Endothelial cell of umbilical vein (primary cell): ENCODE data around the gene NCOR1. TPM values are rescaled to one million over a fixed set of nuclear protein-coding genes. Genes with fewer than 3 reads are reported as not detected.

Source experiments
- BruUV-seq: library from RNA; stranded (reverse); fragments of 400-500 nt; replicated peaks from 2 replicates; lab custom pipeline; 2021; lab: Mats Ljungman, UMichigan
- CTCF ChIA-PET: fragments of 300-600, 350-600 bp; sonication (Branson Sonifier 250); formaldehyde crosslinking; loops from one replicate; lab custom pipeline; 2021; ENCODE audit warnings: antibody characterized with exemption, inconsistent platforms; lab: Charles Lee
- POLR2A ChIA-PET: fragments of 300-600, 350-600 bp; sonication (Branson Sonifier 250); formaldehyde crosslinking; loops from one replicate; lab custom pipeline; 2021; ENCODE audit warnings: antibody characterized with exemption, inconsistent platforms; lab: Charles Lee
- DNase-seq: peaks from one replicate; pipeline ENCODE4 v3.0.0-alpha.2; 2011; ENCODE audit warnings: low read depth, low spot score
- FAIRE-seq: peaks from 2 replicates; lab custom pipeline; 2011; peaks lifted over from hg19 to GRCh38; lab: Jason Lieb, UNC
- H2AFZ ChIP-seq: 2 replicates; pipeline ENCODE4 v1.6.0; 2012; ENCODE audit warnings: low read depth, low read length, control low read depth, inconsistent platforms
- H3K27ac ChIP-seq: 2 replicates; pipeline ENCODE4 v1.5.1; 2011; ENCODE audit warnings: low read depth, mild to moderate bottlenecking, control low read depth, low read length, moderate library complexity; ENCODE audit not compliant: insufficient read depth
- H3K27me3 ChIP-seq, 2 experiments: 2 replicates each; pipeline versions ENCODE4 v1.6.0 to v1.6.1; 2011; ENCODE audit warnings: low read length in 2 of 2, mixed read lengths in 1 of 2; ENCODE audit not compliant: control insufficient read depth in 2 of 2, insufficient read depth in 2 of 2
- H3K36me3 ChIP-seq, 2 experiments: 2 replicates in 1 of 2; 3 replicates in 1 of 2; pipeline ENCODE4 v1.5.1; 2011; ENCODE audit warnings: low read length in 2 of 2, mild to moderate bottlenecking in 1 of 2, moderate library complexity in 1 of 2; ENCODE audit not compliant: control insufficient read depth in 2 of 2, insufficient read depth in 2 of 2; ENCODE audit errors: extremely low read depth in 1 of 2
- H3K4me1 ChIP-seq: 3 replicates; pipeline ENCODE4 v1.5.1; 2011; ENCODE audit warnings: mild to moderate bottlenecking, low read length; ENCODE audit not compliant: control insufficient read depth, insufficient read depth; ENCODE audit errors: extremely low read depth
- H3K4me2 ChIP-seq: 2 replicates; pipeline ENCODE4 v1.6.1; 2011; ENCODE audit warnings: low read length, control low read depth, mixed read lengths; ENCODE audit not compliant: insufficient read depth
- H3K4me3 ChIP-seq, 3 experiments: fragments of 200-600 bp in 1 of 3; sonication (generic), shearing (Covaris generic) in 1 of 3; replicated peaks in 1 of 3; 2 replicates each; pipeline ENCODE4 v1.5.1; 2011 to 2016; ENCODE audit warnings: control low read depth in 3 of 3, low read length in 3 of 3, mild to moderate bottlenecking in 2 of 3, inconsistent platforms in 1 of 3, low read depth in 1 of 3, moderate library complexity in 1 of 3; ENCODE audit not compliant: insufficient read depth in 1 of 3
- H3K79me2 ChIP-seq: 2 replicates; pipeline ENCODE4 v1.6.0; 2012; ENCODE audit warnings: low read length, inconsistent platforms; ENCODE audit not compliant: control insufficient read depth, insufficient read depth
- H3K9ac ChIP-seq: replicated peaks from 2 replicates; pipeline ENCODE3; 2011; ENCODE audit warnings: low read length, control low read depth; ENCODE audit not compliant: insufficient read depth; ENCODE audit errors: extremely low read depth
- H3K9me1 ChIP-seq: replicated peaks from 3 replicates; pipeline ENCODE4 v1.6.0; 2011; ENCODE audit warnings: mild to moderate bottlenecking, low read length; ENCODE audit not compliant: control insufficient read depth, insufficient read depth; ENCODE audit errors: extremely low read depth
- H3K9me3 ChIP-seq: replicated peaks from 2 replicates; pipeline ENCODE4 v1.5.1; 2012; ENCODE audit warnings: low read length, inconsistent platforms; ENCODE audit not compliant: control insufficient read depth, insufficient read depth
- H4K20me1 ChIP-seq: replicated peaks from 2 replicates; pipeline ENCODE3; 2011; ENCODE audit warnings: mild to moderate bottlenecking, low read length; ENCODE audit not compliant: control insufficient read depth, insufficient read depth; ENCODE audit errors: extremely low read depth
- CTCF ChIP-seq, 2 donors: IDR thresholded peaks; 1 replicate in 1 of 2; 2 replicates in 1 of 2; pipeline ENCODE4 v1.5.1; 2011; ENCODE audit warnings: low read length in 2 of 2, mild to moderate bottlenecking in 2 of 2, moderate library complexity in 2 of 2, control low read depth in 1 of 2, inconsistent platforms in 1 of 2, low read depth in 1 of 2; ENCODE audit not compliant: insufficient read depth in 1 of 2; ENCODE audit errors: extremely low read depth in 1 of 2
- EZH2 ChIP-seq: IDR thresholded peaks from 2 replicates; pipeline ENCODE4 v1.6.1; 2012; ENCODE audit warnings: borderline replicate concordance, low read depth, mild to moderate bottlenecking, moderate library complexity, low read length, inconsistent platforms; ENCODE audit not compliant: severe bottlenecking
- FOS ChIP-seq: IDR thresholded peaks from 2 replicates; pipeline ENCODE4 v1.6.1; 2011; ENCODE audit warnings: mild to moderate bottlenecking, low read length, moderate library complexity, borderline replicate concordance; ENCODE audit not compliant: insufficient read depth
- GATA2 ChIP-seq: IDR thresholded peaks from 2 replicates; pipeline ENCODE4 v1.7.0; 2011; ENCODE audit warnings: low read depth, mild to moderate bottlenecking, moderate library complexity, mixed read lengths, low read length; ENCODE audit not compliant: insufficient read length, insufficient read depth
- JUN ChIP-seq: IDR thresholded peaks from 2 replicates; pipeline ENCODE4 v1.6.1; 2011; ENCODE audit warnings: borderline replicate concordance, low read depth; ENCODE audit not compliant: insufficient read length, insufficient read depth
- MAX ChIP-seq: IDR thresholded peaks from 2 replicates; pipeline ENCODE4 v1.6.1; 2011; ENCODE audit not compliant: insufficient read depth, insufficient read length
- MYC ChIP-seq: IDR thresholded peaks from one replicate; pipeline ENCODE4 v1.6.1; 2011; ENCODE audit warnings: mild to moderate bottlenecking, low read depth, low read length
- POLR2A ChIP-seq: IDR thresholded peaks from 2 replicates; pipeline ENCODE4 v1.6.1; 2012; ENCODE audit warnings: low read depth, mild to moderate bottlenecking, control low read depth, low read length
- POLR2AphosphoS5 ChIP-seq: IDR thresholded peaks from 2 replicates; pipeline ENCODE4 v1.6.1; 2012; ENCODE audit warnings: low read depth, mild to moderate bottlenecking, control low read depth, low read length, moderate library complexity; ENCODE audit not compliant: insufficient read depth
- dilution Hi-C: fragments of 300-500 bp; cut with MboI; formaldehyde crosslinking; loops from one replicate; pipeline ENCODE4 v1.15.0; 2019; ENCODE audit warnings: low sequenced_read_pairs; ENCODE audit not compliant: extremely low pct_ligation_motif_present
- intact Hi-C: fragments of 100-400 bp; cut with micrococcal nuclease; formaldehyde crosslinking; loops from one replicate; pipeline ENCODE4 v1.10.0; 2022
- polyA plus RNA-seq, 4 experiments: library from polyadenylated mRNA; depleted of rRNA in 3 of 4; stranded (reverse) in 3 of 4; unstranded in 1 of 4; fragments of >200 nt; gene quantifications; 2 replicates each; pipeline versions ENCODE4 v1.2.1 to v1.2.3, GENCODE V29; 2011 to 2012; ENCODE audit warnings: missing spikeins in 1 of 4
- total RNA-seq: library from RNA; stranded (reverse); gene quantifications from 2 replicates; pipeline ENCODE4 v1.2.3, GENCODE V29; 2021

Gene NCOR1
- total and polyA plus RNA-seq, 2 donors (not counting 3 experiments of a cell fraction or from before 2014, with no cell fraction given) = 90.0 to 134 TPM

- DNase-seq (no peak), FAIRE-seq (no peak)
- ChIA-PET CTCF (no interaction called here), POLR2A (interaction anchor here (1.8 kb wide), 1 partner anchor 11 kb away, joined by 5 read pairs; no protein-coding TSS in a partner anchor)
- BruUV-seq = no TSS peak
- intact Hi-C loops = no loop called here
- no peak overlapping the region for H2AFZ ChIP-seq
- H3K79me2 ChIP-seq = peaks cover 41% of the 10 kb centered on the region
- dilution Hi-C loops = no loop called here
- no peak overlapping the region for H3K9ac ChIP-seq
- no peak overlapping the region for H3K4me3 ChIP-seq
- no peaks in the 10 kb centered on the region for H3K27me3 ChIP-seq
- H4K20me1 ChIP-seq = no peaks in the 10 kb centered on the region
- no peaks in the 10 kb centered on the region for H3K9me1 ChIP-seq
- no peak overlapping the region for H3K4me2 ChIP-seq
- H3K4me1 ChIP-seq = peaks cover 23% of the 10 kb centered on the region
- H3K9me3 ChIP-seq = no peaks in the 10 kb centered on the region
- H3K36me3 ChIP-seq = peaks cover 16 to 28% of the 10 kb centered on the region in 2 experiments
- H3K27ac ChIP-seq = no peak overlapping the region
- TF ChIP-seq CTCF (IDR thresholded peaks at IDR 0.05; ENCODE audit: extremely low read depth in 1 of 2, insufficient read depth in 1 of 2, low read depth in 1 of 2, low read length in 2 of 2) (no peak), GATA2 (no peak), POLR2A (no peak)
Observed at GRCh38 chr17:16002708-16003260, 212.6 kb downstream of the NCOR1 start.

DNA sequence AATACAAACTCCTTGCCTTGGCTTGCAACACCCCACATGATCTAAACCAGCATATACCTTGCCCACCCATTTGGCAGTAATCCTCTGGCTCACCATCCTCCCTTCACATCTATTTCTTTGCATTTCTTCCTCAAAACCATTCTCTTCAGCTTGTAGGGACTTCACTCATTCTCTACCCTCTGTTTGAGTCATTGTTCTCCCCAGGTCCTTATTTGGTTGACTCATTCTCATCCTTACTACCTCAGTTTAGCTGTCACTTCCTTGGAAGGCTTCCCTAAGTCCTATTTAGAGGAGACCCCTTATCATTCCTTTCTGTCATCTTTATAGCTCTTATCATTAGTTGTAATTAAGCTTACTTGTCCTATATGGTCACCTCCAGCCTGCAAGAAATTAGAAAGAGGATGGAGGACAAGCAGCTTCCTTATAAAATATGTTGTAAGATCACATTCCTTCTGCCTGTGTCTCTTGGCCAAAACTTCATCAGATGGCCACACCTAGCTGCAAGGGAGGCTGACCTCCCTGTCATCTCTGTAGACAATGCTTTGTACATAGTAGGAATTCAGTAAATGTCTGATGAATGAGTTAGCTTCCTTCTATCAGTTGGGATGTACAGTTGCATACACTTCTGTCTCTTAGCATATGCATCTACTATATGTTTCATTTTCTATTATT lies 214.0 kb downstream of the NCOR1 start:
- no peak overlapping the region for H3K9ac ChIP-seq
- peak overlapping the region; percentile 99 for H3K4me2 ChIP-seq
- intact Hi-C loops (no loop called here), dilution Hi-C loops (no loop called here)
- H3K9me1 ChIP-seq = no peaks in the 10 kb centered on the region
- no peaks in the 10 kb centered on the region for H3K9me3 ChIP-seq
- POLR2A ChIA-PET = interaction anchor here (1.8 kb wide), 1 partner anchor 12 kb away, joined by 5 read pairs; no protein-coding TSS in a partner anchor
- FAIRE-seq = no peak
- DNase-seq = no peak
- BruUV-seq = no TSS peak
- peaks cover 37% of the 10 kb centered on the region for H3K79me2 ChIP-seq
- peaks cover 20% of the 10 kb centered on the region for H3K4me1 ChIP-seq
- peaks cover 15 to 25% of the 10 kb centered on the region in 2 experiments for H3K36me3 ChIP-seq
- H3K27ac ChIP-seq = no peak overlapping the region
- H3K4me3 ChIP-seq = peak overlapping the region in 2 of 3 experiments; percentile 50 to 82
- no peaks in the 10 kb centered on the region for H4K20me1 ChIP-seq
- no peak overlapping the region for H2AFZ ChIP-seq
- CTCF ChIA-PET = interaction anchor here (1.0 to 3.9 kb wide), 4 partner anchors 12 to 56 kb away, joined by 3 to 19 read pairs (median 4); partner anchors contain the start of gene ADORA2B
- TF ChIP-seq GATA2 (no peak), POLR2A (no peak), CTCF (IDR thresholded peaks at IDR 0.05; ENCODE audit: extremely low read depth in 1 of 2, insufficient read depth in 1 of 2, low read depth in 1 of 2, low read length in 2 of 2) (no peak), MAX (no peak), MYC (no peak), JUN (no peak), FOS (no peak), EZH2 (no peak), POLR2AphosphoS5 (no peak)
- no peaks in the 10 kb centered on the region for H3K27me3 ChIP-seq
